OCI-M2 (cell line): ENCODE data around the gene MAPKAP1.

ENCODE experiments used
- DNase-seq: peaks from one replicate; lab custom pipeline; 2025; ENCODE audit not compliant: unreplicated experiment; lab: John Stamatoyannopoulos, UW

The MAPKAP1 gene

DNA sequence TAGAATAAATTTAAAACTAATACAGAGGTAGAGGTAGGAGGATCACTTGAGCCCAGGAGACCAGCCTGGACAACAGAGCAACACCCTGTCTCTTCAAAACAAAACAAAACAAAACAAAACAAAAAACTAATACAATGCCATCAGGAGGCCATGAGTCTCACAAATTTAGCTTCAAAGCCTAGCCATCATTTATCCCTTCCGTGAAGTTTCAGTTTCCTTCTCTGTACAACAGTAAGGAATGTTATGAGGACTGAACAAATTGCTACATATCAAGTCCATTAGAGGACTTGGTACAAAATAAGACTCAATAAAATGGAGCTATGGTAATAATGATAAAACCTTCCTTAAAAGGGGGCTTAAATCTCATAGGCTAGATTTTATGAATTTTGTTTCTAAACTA, 60.8 kb downstream of the MAPKAP1 start:
- no peak for DNase-seq

DNA sequence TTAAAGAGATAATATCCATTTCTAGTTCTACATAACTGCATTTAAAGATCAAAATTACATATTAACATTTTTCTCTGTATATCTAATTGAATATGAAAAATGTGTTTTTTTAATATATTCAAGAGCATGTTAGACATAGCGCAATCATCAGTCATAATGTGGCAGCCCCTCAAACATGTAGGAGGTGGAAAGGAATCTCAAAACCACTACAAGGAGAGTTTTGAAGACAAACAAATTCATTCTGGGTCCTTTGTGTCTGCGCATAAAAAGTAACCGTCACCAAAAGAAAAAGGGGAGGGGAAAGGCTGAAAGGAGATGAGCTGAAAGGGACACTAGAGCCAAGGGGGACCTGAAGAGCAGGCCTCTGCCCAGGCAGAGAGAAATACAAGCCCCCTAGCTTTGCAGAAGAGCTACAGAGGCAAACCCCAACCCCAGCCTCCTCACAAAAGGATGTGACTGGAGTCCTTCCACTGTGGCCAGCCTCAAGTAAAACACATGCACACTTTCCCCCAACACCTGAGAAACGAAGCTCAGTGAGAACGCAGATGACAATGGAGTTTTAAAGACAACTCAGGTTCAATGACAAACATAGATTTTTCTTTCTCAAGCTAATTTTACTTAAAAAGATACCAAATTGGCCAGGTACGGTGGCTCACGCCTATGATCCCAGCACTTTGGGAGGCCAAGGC, 62.0 kb downstream of the MAPKAP1 start:
- no peak for DNase-seq

DNA sequence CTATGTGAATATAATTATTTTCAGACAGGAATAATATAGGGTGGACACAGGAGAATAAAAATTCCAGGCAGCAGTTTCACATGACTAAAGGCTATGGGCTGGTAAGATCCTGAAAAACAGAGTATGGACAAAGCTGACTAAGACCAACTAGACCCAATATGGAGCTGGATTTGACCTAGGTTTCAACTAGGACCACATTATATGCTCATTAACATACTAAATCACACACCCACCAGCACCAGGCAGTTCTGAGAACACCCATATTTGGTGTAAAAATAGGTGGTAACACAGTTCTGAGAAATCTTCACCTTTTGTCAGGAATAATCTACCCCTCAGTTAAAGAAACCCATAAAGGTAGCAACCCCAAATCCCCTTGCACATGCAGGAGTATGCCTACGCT, 64.7 kb downstream of the MAPKAP1 start:
- DNase-seq: no peak

DNA sequence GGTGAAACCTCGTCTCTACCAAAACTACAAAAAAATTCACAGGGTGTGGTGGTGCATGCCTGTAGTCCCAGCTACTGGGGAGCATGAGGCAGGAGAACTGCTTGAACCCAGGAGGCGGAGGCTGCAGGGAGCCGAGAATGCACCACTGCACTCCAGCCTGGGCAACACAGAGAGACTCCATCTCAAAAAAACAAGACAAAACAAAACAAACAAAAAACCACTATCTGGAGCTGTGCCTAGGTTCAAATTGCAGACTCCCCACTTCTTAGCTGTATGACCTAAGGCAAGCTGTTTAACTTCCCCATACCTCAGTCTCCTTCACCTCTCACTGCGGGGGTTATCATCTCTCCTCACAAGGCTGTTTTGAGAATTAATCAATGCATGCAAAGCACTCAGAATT, 68.0 kb downstream of the MAPKAP1 start:
- no peak for DNase-seq

DNA sequence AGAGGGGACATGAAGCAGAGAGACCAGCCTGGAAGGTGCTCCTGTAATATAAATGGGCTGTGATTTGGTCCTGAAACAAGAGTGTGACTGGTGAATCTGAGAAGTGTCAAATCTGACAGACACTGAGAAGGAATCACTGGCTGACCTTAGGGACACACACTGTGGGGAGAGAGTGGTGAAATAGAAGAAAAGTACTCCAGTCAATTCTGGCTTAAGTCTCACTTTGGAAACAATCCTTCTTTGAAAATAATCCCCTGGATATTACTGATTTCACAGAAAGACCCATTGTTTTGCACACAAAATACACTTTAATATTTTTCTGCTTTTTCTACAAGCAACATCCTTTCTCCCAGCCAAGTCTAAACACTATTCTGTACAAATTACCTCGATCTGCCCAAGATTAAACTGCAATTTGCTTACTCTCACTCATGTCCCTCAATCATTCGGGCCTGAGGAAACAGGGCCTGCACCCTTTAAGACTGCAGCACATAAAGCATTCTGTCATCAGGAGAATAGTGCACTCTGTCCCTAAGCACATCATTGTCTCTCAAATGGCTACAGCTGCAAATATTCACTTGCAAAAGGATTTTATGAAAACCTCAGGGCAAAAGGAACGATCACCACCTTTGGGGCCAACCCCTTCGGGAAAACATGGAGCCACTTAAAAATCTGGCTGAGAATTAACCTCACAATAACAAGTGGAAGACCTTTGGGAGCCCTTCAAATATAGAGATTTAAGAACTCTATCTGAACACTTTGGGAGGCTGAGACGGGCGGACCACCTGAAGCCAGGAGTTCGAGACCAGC, 68.6 kb downstream of the MAPKAP1 start:
- DNase-seq: no peak

DNA sequence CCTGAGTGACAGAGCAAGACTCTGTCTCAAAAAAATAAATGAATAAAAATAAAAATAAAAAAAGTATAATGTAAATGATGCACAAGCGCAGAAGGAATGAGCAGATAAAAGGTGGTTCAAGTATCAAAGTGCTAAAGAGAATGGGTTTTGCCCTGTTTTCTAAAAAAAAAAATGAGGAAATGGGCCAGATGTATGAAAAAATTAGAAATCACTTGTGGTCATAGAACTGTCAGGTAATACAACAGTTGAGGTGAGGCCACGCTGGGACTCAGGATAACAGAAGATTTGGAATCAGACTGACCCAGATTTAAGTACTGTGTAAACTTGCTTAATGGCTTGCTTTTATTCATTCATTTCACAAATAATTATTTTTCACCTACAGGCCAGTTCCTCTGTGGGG, 69.8 kb downstream of the MAPKAP1 start:
- no peak for DNase-seq

DNA sequence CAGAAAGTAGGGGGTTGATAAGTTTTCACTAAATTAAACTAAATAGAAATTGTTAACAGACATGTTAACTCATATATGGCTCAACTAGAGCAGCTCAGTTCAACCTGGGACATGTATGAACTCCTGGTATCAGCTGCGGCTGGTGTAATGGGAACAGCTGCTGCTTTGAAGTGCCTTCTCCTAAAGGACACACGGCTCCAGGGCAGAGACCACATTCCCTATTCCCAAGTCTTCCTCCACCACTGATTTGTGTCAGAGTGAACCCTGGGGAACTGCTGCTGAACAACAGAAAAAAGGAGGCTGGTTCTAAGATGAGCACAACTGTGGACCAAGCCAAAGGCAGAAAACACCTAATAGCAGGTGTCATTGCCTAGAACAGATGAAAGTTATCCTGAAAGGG, 71.1 kb downstream of the MAPKAP1 start:
- DNase-seq: no peak

DNA sequence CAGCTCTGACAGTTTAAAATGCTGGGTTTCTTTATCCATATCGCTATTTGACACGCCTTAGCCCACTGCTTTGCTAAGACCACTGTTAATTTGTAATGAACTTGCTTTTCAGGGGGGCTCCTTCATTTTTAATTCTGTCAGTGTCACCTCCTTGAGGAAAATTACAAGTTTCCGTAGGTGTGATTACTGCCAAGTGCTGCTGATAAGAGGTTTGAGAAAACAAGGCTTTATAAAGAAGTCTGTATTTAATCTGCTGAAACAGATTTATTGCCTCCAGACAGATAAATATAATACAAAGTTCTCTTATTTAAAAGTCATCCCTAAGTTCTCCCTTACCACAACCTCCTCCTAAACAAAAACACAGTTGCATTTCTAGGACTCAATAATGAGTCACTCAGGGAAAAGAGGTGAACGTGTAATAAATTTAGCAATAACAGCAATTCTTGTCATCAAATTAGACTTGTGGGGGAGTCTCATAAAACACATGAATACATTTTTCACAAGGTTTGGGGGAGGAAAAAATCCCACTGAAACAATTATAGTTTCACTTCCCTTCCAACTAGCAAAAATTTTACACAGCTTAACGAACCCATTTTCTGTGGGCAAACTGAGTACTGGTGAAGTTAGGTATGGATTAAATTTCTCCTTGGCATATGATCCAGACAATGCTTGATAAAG, 72.8 kb downstream of the MAPKAP1 start:
- no peak for DNase-seq

DNA sequence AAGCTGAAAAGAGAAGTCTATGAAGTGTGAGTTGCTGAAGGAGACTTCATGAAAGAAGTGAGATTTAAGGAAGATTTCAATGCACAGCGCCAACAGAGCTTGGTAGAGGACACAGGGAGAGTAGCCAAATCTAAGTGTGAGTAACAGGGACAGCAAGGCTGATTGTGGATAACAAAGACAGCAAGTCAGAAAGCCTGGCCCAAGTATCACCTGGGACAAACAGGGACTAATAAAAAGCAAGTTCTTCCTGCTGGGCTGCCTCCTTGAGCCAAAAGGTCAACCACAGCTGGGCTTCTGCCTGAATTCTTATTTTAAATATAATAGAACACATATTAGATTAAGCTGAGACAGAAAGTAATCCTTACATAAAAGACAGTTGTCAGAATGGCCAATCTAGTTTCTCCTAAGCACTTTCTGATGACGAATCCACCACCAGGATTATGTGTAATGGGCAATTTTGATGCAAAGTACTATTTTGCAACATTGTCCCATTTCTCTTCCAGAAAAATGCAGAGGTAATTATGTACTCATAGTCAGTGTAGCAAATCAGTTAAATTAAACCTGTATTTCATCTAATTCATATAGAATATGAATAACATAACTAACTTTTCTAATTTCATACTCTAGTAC, 73.8 kb downstream of the MAPKAP1 start:
- DNase-seq: no peak

DNA sequence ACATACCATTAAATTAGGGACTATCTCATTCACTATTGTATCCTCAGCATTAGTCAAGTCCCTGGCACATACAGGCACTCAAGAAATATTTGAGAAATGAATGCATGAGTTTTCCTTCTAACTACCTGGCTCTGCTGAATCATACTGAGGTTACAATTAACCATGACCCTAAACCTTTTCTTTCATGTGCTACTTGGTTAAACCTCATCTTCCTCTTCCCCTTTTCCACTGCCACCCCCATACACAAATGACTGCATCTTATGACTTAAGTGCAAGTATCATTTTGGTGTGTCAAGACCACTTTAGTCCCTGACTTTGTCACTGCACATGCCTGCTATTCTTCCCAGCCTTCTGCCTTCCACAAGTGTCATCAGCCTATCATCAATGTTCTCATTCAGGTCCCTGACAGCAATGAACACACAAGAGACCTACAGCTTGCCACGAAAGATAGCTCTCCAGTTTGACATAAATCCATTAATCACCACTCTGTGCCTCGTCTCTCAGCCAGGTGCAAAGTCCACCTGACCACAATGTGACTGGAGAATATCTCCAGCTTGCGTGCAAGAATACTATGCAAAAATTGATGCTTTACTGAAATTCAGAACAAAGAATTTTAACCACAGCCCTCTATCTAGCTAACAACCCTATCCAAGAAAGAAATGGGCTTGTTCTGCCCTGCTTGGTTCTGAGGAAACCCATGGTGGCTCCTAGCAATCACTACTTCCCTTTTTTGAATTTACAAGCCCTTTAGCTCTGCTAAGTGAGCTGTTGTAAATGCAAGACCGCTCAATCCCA, 74.5 kb downstream of the MAPKAP1 start:
- no peak for DNase-seq

DNA sequence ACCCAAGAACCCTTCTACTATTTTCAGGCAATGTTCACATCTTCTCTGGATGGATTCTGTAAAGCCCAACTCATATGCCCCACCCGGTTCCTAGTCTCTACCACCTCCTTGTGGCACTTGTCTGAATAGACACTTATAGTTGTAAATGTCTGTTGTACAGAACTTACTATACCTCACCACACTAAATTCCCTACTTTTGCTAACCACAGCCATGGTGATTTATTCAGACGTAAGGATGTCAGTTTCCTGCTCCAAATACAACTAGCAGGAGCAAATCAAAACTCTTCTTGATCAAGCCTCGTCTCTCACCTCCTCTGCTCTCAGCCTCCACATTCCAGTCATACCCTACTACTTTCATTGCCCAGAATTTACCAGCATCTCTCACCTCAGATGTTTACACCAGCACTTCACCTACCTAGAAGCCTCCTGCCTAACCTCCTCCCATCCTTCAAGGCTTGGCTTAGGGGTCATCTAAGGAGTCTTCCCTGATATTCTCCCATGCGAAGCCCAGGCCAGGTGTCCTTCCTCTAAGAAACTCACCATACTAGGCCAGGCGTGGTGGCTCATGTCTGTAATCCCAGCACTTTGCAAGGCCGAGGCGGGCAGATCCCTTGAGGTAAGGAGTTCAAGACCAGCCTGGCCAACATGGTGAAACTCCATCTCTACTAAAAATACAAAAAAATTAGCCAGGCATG, 75.5 kb downstream of the MAPKAP1 start:
- DNase-seq: no peak

DNA sequence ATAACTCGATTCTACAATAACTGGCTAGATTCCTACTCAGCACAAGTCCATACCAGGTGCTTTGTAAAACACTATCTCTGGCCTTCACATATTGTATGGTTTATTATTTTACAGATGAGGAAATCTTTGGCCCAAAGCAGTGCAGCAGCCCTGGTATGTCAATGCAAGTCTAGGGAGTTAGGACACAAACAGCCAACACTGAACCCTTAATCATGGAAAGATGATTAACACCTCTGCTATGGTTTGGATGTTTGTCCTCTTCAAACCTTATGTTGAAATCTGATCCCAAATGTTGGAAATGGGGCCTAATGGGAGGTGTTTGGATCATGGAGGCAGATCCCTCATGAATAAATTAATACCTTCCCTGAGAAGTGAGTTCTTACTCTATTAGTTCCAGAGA, 76.6 kb downstream of the MAPKAP1 start:
- no peak for DNase-seq

DNA sequence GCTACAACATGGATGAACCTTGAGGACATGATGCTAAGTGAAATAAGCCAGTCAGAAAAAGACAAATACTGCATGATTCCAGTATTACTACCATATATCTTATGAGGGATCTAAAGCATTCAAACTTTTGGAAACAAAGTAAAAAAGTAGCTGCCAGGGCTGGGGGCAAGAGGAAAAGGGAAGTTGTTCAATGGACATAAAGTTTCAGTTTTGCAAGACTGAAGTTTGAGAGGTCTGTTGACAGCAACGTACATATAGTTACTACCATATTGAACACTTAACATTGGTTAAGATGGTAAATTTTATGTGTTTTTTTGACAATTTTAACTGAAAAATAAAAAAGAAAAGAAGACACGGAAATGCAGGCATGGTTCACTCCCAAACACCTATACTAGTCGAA, 77.6 kb downstream of the MAPKAP1 start:
- no peak for DNase-seq

DNA sequence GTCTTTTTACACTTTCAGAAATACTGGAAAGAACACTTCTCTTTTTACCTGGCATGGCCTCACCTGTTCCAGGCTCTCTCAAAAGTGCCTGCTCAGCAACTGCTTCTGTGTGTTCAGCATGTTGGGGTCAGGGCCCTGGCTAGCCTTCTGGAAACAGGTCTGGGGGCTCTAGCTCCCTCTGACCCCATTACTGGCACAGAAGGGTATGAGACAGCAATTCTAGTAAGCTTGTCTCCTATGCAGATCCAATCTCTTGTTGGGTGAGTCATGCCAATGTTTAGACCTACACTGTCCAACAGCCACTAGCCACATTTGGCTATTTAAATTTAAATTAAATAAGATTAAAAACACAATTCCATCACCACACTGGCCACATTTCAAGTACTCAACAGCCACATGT, 80.8 kb downstream of the MAPKAP1 start:
- no peak for DNase-seq

DNA sequence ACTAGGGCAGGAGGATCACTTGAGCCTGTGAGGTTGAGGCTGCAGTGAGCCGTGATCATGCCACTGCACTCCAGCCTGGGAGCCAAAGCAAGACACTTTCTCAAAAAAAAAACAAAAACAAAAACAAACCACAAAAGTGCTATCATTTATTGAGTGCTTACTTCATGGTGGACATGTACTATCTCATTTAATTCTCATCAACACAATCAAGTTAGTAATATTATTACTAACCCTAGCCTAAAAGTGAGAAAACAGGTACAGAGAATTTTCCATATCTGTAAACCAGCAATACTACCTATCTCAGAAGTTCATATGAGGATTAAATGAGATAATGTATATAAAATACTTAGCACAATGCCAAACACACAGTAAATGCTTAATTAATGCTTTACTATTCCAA, 85.8 kb downstream of the MAPKAP1 start:
- DNase-seq: no peak

DNA sequence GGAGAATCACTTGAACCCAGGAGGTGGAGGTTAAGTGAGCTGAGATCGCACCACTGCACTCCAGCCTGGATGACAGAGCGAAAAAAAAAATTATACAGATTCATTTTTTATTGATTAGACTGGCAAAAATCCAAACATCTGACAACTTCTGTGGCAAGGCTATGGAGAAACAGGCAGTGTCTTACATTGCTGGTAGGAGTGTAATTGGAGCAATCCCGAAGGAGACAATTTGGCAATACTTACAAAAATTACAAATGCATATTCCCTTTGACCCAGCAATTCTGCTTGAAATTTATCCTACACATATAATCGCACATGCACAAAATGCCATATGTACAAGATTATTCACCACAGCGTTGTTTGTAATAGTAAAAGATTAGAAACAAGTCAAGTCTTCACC, 86.8 kb downstream of the MAPKAP1 start:
- DNase-seq: no peak

DNA sequence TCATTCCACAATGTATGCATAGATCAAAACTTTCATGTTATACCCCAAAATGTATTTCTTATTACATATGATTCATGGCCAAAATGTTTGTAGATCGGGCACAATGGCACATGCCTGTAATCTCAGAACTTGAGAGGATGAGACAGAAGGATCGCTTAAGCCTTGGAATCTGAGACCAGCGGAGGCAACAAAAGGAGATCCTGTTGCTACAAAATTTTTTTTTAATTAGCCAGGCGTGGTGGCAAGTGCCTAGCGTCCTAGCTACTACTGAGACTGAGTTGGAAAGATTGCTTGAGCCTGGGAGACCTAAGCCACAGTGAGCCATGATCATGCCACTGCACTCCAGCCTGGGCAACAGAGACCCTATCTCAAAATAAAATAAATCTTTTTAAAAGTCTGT, 89.9 kb downstream of the MAPKAP1 start:
- no peak for DNase-seq

DNA sequence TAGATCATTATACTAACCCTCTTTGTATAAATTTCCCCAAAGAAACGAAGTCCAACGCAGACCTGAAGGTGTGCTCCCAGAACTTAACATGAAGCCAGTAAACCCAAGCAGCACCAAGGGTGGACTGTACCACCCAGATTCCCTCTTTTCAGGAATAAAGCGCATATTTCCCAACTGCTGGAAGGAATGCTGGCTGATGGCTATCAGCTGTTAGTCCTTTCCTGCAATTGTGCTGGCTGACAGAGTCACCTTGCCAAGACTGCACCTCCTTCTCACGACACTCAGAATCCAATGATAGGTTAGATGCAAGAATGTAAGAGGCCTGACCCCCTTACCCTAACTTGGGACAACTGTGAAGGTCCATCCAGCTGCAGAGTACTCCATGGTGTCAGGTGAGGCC, 93.9 kb downstream of the MAPKAP1 start:
- DNase-seq: no peak

DNA sequence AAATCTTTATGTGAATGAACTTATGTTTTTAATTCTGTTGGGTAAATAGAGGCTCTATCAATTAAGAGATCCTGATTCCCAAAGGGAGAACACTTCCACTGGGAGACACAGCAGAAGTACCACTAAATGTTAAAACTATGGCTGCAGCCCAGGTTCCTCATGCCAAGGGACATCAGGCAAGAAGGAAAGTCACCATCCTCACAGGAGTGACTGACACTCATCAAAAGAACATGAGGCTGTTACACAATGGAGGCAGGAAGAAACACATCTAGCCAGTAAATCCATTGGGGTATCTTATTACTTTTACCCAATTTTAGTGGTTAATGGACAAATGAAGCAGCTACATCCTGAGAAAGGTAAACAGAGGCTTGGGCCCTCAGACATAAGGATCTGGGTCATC, 94.4 kb downstream of the MAPKAP1 start:
- no peak for DNase-seq

DNA sequence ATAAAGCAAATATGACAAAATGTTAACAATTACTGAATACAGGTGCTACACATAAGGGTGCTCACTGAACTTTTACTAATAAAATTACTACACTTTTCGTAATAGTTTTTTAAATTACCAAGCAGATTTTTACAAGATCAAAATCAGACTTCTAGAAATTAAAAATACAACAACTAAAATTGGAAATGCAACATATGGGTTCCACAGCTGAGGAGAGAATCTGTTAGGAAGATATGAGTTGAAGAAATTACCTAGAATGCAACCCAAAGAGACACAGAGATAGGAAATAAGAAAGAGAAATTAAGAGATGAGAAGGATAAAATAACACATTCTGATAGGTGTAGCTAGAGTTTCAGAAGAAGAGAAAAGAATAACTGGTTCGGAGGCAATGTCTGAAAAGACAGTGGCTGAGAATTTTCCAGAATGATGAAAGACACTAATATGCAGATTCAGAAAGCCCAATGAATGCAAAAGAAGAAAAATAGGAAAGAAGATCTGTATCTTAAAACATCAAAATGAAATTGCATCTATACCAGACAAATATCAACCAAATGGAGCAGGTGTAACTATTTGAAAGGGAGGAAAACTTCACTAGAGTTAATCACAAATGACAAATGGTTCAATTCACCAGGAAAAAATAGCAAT, 95.8 kb downstream of the MAPKAP1 start:
- DNase-seq: no peak
